Stimulated activated CD8-positive, alpha-beta memory T cell treated with anti-CD3 and anti-CD28 coated beads, Interleukin-7, amount 100 ng/mL, for 1 hour (primary cell): Measurements from ENCODE around the gene UST.
"Not testable (repeated sequence)": the region's sequence is repeated elsewhere in the genome, so short reads cannot be mapped to it uniquely, and the experiment has no call there.

Experiments
- DNase-seq, 2 donors: peaks; one replicate each; pipeline ENCODE4 v3.0.0-alpha.2; 2020; ENCODE audit warnings: low read depth in 2 of 2

UST gene

GRCh38 chr6:148973538-148974208, 226.8 kb downstream of the UST start:
- DNase-seq = no peak

- no peak for DNase-seq
These were observed 227.5 kb downstream of the UST start for GRCh38 chr6:148974351-148974750.

- DNase-seq = not testable (repeated sequence)
These were observed 231.5 kb downstream of the UST start for GRCh38 chr6:148978298-148978697.

GRCh38 chr6:148979014-148979901, 232.4 kb downstream of the UST start:
- DNase-seq = no peak

GRCh38 chr6:148980234-148980633, 233.4 kb downstream of the UST start:
- DNase-seq = no peak

- no peak for DNase-seq
These were observed 234.7 kb downstream of the UST start for GRCh38 chr6:148981515-148981914.

- no peak for DNase-seq
These were observed 236.4 kb downstream of the UST start for GRCh38 chr6:148983101-148983761.

GRCh38 chr6:148983966-148984365, 237.1 kb downstream of the UST start:
- DNase-seq = no peak

GRCh38 chr6:148984531-148985056, 237.8 kb downstream of the UST start:
- no peak for DNase-seq

GRCh38 chr6:148985499-148985898, 238.7 kb downstream of the UST start:
- no peak for DNase-seq

GRCh38 chr6:148986608-148987007, 239.8 kb downstream of the UST start:
- DNase-seq = no peak

- no peak for DNase-seq
These were observed 241.2 kb downstream of the UST start for GRCh38 chr6:148987982-148988381.

GRCh38 chr6:148989585-148989984, 242.8 kb downstream of the UST start:
- no peak for DNase-seq

- no peak for DNase-seq
These were observed 243.6 kb downstream of the UST start for GRCh38 chr6:148990403-148990802.

GRCh38 chr6:148996815-148997214, 250.0 kb downstream of the UST start:
- no peak for DNase-seq

GRCh38 chr6:148997865-148998264, 251.0 kb downstream of the UST start:
- no peak for DNase-seq

GRCh38 chr6:148998704-148999103, 251.9 kb downstream of the UST start:
- no peak for DNase-seq

- no peak for DNase-seq
These were observed 252.7 kb downstream of the UST start for GRCh38 chr6:148999501-148999900.

GRCh38 chr6:148999929-149000468, 253.2 kb downstream of the UST start:
- DNase-seq = no peak

GRCh38 chr6:149001422-149001821, 254.6 kb downstream of the UST start:
- no peak for DNase-seq

- no peak for DNase-seq
These were observed 256.7 kb downstream of the UST start for GRCh38 chr6:149003560-149003959.

GRCh38 chr6:149004664-149005063, 257.8 kb downstream of the UST start:
- DNase-seq = no peak
